Measurements from ENCODE around the gene RASGRP1.

RASGRP1 gene

GRCh38 chr15:38506997-38507396 lies 57.6 kb downstream of the RASGRP1 start:
- DNase-seq (ENCODE audit: low read depth, low spot score) = no peak

DNA sequence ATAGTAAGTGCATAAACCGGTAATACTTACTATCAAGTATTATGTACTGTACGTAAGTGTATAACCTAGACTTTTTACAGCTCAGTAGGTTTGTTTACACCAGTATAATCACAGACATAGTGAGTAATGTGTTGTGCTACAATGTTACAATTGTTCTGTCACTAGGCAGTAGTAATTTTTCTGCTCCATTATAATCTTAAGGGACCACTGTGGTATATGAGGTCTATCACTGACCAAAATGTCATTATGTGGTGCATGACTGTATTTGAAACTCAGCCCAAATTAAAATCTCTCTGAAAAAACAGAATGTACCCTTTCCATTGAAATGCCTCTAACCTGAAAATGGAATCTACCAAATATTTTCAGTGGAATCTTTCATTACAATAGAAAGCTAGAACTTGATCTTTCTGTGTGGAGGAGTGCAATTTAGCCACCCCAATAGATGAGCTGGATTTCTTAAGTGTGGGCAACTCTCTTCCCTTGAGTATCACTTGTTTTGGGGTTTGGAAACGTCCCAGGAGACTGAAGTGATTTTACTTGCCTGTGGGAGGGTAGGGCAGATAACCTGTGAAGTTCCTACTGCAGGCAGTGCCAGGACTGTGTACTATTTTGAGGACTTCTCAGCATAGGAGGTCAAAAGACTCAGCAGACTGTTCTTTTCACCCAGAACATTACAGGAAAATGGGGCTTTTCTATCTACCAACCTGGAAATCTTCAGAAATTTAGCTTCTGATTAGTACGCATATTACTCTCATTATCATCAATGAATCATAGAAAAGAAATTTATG lies 59.7 kb downstream of the RASGRP1 start:
- DNase-seq (ENCODE audit: low read depth, low spot score) = no peak

- no peak for DNase-seq (ENCODE audit: low read depth, low spot score)
Measured at GRCh38 chr15:38503496-38503895, 61.1 kb downstream of the RASGRP1 start.

DNA sequence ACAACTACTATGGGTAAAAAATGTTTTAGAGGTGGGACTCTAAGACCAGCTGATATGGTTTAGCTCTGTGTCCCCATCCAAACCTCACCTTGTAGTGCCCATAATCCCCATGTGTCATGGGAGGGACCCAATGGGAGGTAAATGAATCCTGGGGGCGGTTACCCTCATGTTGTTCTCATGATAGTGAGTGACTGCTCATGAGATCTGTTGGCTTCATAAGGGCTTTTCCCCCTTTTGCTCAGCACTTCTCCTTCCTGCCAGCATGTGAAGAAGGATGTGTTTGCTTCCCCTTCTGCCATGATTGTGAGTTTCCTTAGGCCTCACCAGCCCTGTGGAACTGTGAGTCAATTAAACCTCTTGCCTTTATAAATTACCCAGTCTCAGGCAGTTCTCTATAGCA lies 65.0 kb downstream of the RASGRP1 start:
- DNase-seq (ENCODE audit: low read depth, low spot score) = no peak

- no peak for DNase-seq (ENCODE audit: low read depth, low spot score)
Measured at GRCh38 chr15:38496151-38496550, 68.5 kb downstream of the RASGRP1 start.

DNA sequence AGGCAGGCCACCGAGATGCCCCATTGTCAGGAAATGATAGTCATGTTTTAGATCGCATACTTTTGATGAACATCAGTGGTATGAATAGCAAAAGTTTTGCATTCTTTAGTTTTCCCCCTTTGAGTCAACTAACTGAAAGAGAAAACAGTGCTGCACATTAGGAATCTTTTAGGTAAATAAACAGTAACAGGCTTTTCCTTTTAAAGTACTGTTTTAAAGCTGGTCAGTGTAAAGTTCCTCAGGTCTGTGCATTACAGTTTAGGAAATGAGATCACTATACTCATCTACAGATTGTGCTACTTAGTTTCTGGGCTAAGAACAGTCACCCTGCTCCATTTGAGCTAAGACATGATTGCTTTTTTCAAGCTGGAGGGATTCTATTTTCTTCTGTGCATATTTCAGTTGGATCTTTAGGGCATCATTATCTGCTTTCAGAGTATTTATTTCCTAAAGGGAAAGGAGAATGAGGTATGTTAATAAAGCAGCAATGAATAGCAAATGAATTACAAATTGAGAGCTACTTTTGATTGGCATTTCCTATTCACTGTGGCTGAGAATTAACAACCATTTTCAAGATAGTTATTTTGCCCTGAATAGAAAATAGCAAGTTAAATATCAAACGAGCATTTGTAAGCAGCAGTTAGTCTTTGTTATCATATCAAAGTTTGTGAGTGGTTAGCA lies 74.2 kb downstream of the RASGRP1 start:
- DNase-seq (ENCODE audit: low read depth, low spot score) = no peak

GRCh38 chr15:38487378-38487777 lies 77.2 kb downstream of the RASGRP1 start:
- no peak for DNase-seq (ENCODE audit: low read depth, low spot score)

DNA sequence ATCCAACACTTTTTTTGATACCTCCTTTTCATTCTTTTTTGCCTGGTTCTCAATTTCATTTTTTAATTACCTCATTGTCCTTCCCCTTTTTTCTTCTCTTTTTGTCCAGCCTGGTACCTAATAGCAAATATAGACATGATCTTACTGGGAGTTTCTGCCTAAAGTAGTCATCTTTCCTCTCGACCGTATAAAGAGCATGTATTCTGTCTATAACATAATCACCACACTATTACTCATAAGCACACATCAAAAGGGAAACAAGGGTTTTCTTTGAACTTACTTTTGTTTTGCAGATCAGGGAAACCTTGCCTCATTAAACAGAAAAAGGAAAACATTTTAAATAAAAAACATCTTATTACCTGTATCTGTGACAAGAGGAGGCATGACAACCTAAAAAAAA lies 77.7 kb downstream of the RASGRP1 start:
- DNase-seq (ENCODE audit: low read depth, low spot score) = no peak

- no peak for DNase-seq (ENCODE audit: low read depth, low spot score)
Measured at GRCh38 chr15:38482572-38482971, 82.0 kb downstream of the RASGRP1 start.

GRCh38 chr15:38481761-38482160 lies 82.9 kb downstream of the RASGRP1 start:
- no peak for DNase-seq (ENCODE audit: low read depth, low spot score)

- DNase-seq (ENCODE audit: low read depth, low spot score) = no peak
Measured at GRCh38 chr15:38481113-38481512, 83.5 kb downstream of the RASGRP1 start.

DNA sequence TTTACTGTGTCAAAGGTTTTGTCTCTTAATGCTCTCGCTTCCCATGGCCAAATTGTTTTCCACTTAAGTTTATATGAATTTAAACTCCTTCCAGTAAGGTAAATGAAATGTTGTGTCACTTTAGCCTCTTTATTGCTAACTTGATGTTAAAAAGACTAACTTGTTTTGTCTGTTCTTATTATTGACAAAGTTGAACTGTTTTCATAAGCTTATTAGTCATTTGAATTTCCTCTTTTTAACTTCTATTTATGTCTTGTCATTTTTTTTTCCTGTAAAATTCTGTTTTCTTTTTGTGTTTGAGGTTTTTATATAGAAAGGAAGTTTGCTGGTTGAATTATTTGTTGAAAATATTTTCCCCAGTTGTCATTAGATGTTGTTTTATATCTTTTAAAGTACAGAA lies 84.9 kb downstream of the RASGRP1 start:
- no peak for DNase-seq (ENCODE audit: low read depth, low spot score)

- DNase-seq (ENCODE audit: low read depth, low spot score) = no peak
Measured at GRCh38 chr15:38479266-38479665, 85.3 kb downstream of the RASGRP1 start.

DNA sequence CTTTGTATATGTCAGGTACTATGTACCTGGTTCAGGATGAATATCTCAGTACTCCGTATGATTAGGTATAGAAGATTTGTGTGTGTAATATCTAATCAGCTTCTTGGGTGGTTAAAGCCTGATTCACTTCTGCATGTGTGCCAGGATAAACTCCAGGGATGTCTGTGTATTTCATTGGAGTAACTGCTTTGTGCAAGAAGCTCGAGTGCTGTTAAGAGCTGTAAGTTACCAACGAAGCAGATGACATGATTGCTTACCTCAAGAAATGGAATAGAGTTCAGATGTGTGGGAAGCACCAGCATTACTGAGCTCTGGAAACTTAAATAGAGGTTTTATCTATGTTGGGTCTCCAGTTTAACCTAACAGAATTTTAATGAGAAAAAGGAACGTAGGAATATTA lies 87.0 kb downstream of the RASGRP1 start:
- DNase-seq (ENCODE audit: low read depth, low spot score) = no peak

- DNase-seq (ENCODE audit: low read depth, low spot score) = no peak
Measured at GRCh38 chr15:38476120-38476519, 88.5 kb downstream of the RASGRP1 start.

DNA sequence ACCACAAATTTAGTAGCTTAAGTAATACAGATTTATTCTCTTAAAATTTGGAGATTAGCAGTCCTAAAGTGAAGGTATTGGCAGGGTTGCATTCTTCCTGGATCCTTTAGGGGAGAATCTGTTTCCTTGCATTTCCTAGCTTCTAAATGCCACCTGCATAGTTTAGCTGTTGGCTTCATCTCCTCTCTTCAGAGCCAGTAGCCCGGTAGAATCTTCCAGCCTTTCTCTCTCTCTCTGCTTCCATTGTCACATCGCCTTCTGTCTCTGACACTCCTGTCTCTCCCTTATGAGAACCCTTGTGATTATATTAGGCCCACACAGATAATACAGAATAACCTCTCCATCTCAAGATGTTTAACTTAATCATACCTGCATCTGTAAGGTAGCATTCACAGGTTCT lies 89.3 kb downstream of the RASGRP1 start:
- DNase-seq (ENCODE audit: low read depth, low spot score) = no peak

DNA sequence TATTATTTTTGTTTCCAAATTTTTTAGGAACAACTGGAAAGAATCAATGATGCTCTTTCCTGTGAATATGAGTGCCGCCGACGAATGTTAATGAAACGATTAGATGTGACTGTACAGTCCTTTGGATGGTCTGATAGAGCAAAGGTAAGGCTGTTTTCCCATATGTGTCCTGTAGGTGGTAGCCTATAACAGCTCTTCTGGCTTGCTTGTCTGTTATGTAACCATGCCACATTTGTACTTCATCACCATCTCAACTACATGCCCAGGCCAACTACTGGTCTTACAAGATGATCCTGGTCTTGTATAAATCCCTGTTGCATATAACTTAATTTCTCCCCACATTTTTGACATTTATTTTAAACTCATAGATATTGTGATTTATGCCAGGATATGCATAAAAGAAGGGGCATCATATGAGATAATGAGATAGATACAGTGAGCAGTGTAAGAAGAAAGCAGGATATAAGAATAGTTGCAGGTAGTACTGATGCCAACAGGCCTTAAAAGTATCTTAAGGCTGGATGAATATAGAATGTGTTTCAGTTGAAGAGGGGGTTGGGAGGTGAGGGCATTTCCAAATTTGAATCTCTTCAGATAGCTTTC lies 90.4 kb downstream of the RASGRP1 start:
- DNase-seq (ENCODE audit: low read depth, low spot score) = peak; percentile 41

- DNase-seq (ENCODE audit: low read depth, low spot score) = no peak
Measured at GRCh38 chr15:38471974-38472373, 92.6 kb downstream of the RASGRP1 start.

DNA sequence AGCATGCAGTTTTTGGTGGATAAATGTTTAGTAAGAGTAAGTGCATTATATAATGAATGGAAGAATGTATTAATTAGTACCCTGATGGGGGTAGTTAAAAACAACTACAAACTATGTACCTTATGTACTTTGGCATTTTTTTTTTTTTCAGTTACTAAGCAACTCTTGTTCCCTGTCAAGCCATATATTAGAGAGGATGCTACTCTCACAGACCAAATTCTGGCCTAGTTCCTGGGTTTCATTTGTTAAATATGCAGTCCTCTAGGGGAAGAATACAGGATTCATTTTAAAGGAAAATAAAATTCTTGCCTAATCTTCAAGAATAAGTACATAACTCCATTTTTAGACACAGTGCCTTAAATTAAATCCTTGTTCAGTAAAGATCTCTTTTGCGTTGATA lies 93.8 kb downstream of the RASGRP1 start:
- no peak for DNase-seq (ENCODE audit: low read depth, low spot score)

DNA sequence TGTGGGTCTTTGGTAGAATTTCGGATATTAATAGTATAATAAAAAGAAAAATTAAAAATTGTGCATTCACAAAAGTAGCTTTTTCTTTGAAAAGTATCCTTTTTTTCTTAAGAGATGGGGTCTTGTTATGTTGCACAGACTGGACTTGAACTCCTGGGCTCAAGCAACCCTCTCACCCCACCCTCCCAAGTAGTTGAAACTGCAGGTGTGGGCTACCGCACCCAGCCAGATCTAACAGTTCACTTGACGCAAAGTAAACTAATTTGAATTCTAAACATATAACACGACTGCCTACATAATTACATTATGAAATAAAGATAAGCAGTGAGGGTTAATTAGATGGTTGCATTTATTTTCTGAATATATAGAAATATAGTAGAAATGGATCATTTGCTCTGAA lies 99.9 kb downstream of the RASGRP1 start:
- no peak for DNase-seq (ENCODE audit: low read depth, low spot score)

GRCh38 chr15:38463893-38464292 lies 100.7 kb downstream of the RASGRP1 start:
- DNase-seq (ENCODE audit: low read depth, low spot score) = no peak

DNA sequence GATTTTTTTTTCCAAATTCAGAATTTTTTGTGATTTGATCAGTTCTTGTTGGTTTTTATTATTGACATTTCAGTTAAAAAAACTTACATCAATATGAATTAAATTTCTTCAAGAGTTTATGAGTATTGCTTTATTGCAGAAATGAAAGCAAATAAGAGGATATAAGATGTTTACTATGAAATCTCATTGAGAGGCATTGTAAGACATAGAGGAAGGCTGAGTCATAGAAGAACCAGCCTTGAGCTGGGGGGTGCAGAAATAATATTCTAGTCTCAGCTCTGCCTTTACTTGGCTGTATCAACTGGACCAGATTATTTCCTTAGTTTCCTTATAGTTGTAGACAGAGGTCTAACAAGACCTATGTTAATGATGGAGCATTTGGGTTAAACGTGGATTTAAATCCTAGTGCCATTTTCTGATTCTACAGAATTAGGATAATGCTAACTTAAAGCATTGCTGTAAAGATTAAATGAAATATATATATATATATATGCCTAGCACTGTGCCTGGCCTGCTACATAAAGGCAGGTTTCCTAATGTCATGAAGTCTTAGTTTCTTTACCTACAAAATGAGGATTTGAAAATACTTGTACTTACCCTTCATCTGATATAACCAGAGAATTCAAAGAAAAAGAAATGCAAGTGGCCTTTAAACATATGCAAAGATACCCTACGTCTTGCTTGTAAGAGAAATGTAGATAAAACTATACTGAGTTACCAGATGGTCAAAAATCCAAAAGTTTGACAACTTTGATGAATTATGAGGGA lies 103.4 kb downstream of the RASGRP1 start:
- DNase-seq (ENCODE audit: low read depth, low spot score) = no peak

Data from brain pericyte (primary cell).